ENCODE measurements around the gene SUN1.

SUN1 gene

GRCh38 chr7:874031-874749 is 41.9 kb downstream of the SUN1 start:
- Histone ChIP-seq H3K4me1 (ENCODE audit: control insufficient read depth in 5 of 5, insufficient read depth in 5 of 5, low read length in 5 of 5) (peaks cover 4 to 50% (median 36%) of the 10 kb centered on the region in 5 donors), H3K9ac (ENCODE audit: low read length in 5 of 5) (peak overlapping the region in 2 of 5 donors; percentile 13 to 63), H3K27me3 (ENCODE audit: control insufficient read depth in 5 of 5, insufficient read depth in 4 of 5, low read length in 5 of 5) (no peaks in the 10 kb centered on the region), H3K4me3 (ENCODE audit: low read depth in 1 of 5, low read length in 5 of 5) (no peak overlapping the region), H3K9me3 (ENCODE audit: control insufficient read depth in 5 of 5, low read length in 5 of 5) (no peaks in the 10 kb centered on the region), H3K27ac (ENCODE audit: low read depth, low read length) (peak overlapping the region; percentile 58), H3K36me3 (ENCODE audit: control insufficient read depth in 5 of 5, insufficient read depth in 5 of 5, low read length in 5 of 5) (peaks cover 0 to 39% (median 32%) of the 10 kb centered on the region in 5 donors)

GRCh38 chr7:875051-875450 is 42.8 kb downstream of the SUN1 start:
- Histone ChIP-seq H3K9me3 (ENCODE audit: control insufficient read depth in 5 of 5, low read length in 5 of 5) (no peaks in the 10 kb centered on the region), H3K4me3 (ENCODE audit: low read depth in 1 of 5, low read length in 5 of 5) (no peak overlapping the region), H3K27me3 (ENCODE audit: control insufficient read depth in 5 of 5, insufficient read depth in 4 of 5, low read length in 5 of 5) (no peaks in the 10 kb centered on the region), H3K27ac (ENCODE audit: low read depth, low read length) (peak overlapping the region; percentile 60), H3K36me3 (ENCODE audit: control insufficient read depth in 5 of 5, insufficient read depth in 5 of 5, low read length in 5 of 5) (peaks cover 0 to 35% (median 26%) of the 10 kb centered on the region in 5 donors), H3K9ac (ENCODE audit: low read length in 5 of 5) (no peak overlapping the region), H3K4me1 (ENCODE audit: control insufficient read depth in 5 of 5, insufficient read depth in 5 of 5, low read length in 5 of 5) (peaks cover 4 to 50% (median 36%) of the 10 kb centered on the region in 5 donors)

- Histone ChIP-seq H3K4me3 (ENCODE audit: low read depth in 1 of 5, low read length in 5 of 5) (peak overlapping the region; percentile 28 to 59 (median 34)), H3K27me3 (ENCODE audit: control insufficient read depth in 5 of 5, insufficient read depth in 4 of 5, low read length in 5 of 5) (no peaks in the 10 kb centered on the region), H3K4me1 (ENCODE audit: control insufficient read depth in 5 of 5, insufficient read depth in 5 of 5, low read length in 5 of 5) (peaks cover 4 to 55% (median 39%) of the 10 kb centered on the region in 5 donors), H3K9me3 (ENCODE audit: control insufficient read depth in 5 of 5, low read length in 5 of 5) (no peaks in the 10 kb centered on the region), H3K27ac (ENCODE audit: low read depth, low read length) (peak overlapping the region; percentile 60), H3K9ac (ENCODE audit: low read length in 5 of 5) (peak overlapping the region in 2 of 5 donors; percentile 39 to 64), H3K36me3 (ENCODE audit: control insufficient read depth in 5 of 5, insufficient read depth in 5 of 5, low read length in 5 of 5) (peaks cover 0 to 32% (median 22%) of the 10 kb centered on the region in 5 donors)
Measured at GRCh38 chr7:875476-876076, 43.3 kb downstream of the SUN1 start.

DNA sequence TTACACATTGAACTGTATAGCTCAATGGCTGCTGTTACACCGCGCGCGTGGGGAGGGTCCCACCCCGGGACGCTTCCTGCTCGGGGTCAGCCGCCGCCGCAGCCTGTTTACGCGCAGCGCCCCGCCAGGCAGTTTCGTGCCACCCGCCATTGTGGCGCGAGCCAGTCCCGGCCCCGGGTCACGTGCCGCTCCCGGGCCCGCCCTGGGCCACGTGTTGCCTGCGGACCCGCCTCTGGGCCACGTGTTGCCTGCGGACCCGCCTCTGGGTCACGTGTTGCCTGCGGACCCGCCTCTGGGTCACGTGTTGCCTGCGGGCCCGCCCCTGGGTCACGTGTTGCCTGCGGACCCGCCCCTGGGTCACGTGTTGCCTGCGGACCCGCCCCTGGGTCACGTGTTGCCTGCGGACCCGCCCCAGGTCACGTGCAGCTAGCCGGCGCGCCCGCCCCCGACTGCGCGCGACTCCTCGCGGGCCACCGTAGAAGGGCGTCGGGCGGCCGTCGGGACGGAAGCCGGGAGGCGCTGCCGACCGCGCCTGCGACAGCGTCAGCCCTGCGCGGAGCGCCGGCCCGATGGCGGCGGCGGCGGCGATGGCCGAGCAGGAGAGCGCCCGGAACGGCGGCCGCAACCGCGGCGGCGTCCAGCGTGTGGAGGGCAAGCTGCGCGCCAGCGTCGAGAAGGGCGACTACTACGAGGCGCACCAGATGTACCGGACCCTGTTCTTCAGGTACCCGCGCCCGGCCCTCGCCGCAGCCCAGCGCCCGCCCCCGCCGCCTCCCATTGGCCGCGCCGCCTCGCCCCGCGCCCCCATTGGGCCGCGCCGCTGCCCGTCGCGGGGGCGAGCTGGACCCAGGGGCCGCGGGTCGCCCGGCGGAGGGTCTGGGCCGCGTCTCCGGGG is 44.0 kb downstream of the SUN1 start, which contains the start of gene GET4:
GET4 (plus strand) TSS at position 478 of the 895 bp plus-strand sequence; CDS start at position 570, 92 bp downstream.
- peak within 1 kb of the TSS in 4 of 5 donors; percentile 75 to 95 (median 88) for H3K9ac ChIP-seq (ENCODE audit: low read length in 5 of 5)
- H3K4me3 ChIP-seq (ENCODE audit: low read depth in 1 of 5, low read length in 5 of 5) = peak within 1 kb of the TSS; percentile 71 to 98 (median 82)
- no peaks in the 10 kb centered on the region for H3K9me3 ChIP-seq (ENCODE audit: control insufficient read depth in 5 of 5, low read length in 5 of 5)
- H3K4me1 ChIP-seq (ENCODE audit: control insufficient read depth in 5 of 5, insufficient read depth in 5 of 5, low read length in 5 of 5) = peaks cover 4 to 56% (median 39%) of the 10 kb centered on the region in 5 donors
- H3K27me3 ChIP-seq (ENCODE audit: control insufficient read depth in 5 of 5, insufficient read depth in 4 of 5, low read length in 5 of 5) = no peaks in the 10 kb centered on the region
- peak within 1 kb of the TSS; percentile 70 for H3K27ac ChIP-seq (ENCODE audit: low read depth, low read length)
- H3K36me3 ChIP-seq (ENCODE audit: control insufficient read depth in 5 of 5, insufficient read depth in 5 of 5, low read length in 5 of 5) = peaks cover 0 to 26% (median 16%) of the 10 kb centered on the region in 5 donors

DNA sequence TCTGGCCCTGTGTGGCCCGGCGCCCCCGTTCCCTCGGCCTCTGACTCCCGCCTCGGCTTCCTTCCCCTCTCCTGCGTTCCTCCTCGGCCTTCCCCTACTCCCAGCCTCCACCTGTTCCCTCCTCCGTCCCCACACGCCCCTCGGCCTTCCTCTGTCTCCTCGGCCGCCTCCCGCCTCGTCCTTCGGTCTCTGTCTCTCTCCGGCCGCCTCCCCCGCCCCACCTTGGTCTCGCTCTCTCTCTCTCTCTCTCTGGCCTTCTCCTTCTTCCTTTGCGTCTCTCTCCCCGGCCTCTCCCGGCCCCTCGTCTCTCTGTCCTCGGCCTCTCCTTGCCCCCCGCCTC is 44.7 kb downstream of the SUN1 start:
- Histone ChIP-seq H3K36me3 (ENCODE audit: control insufficient read depth in 5 of 5, insufficient read depth in 5 of 5, low read length in 5 of 5) (peaks cover 0 to 20% (median 10%) of the 10 kb centered on the region in 5 donors), H3K9me3 (ENCODE audit: control insufficient read depth in 5 of 5, low read length in 5 of 5) (no peaks in the 10 kb centered on the region), H3K27ac (ENCODE audit: low read depth, low read length) (peak overlapping the region; percentile 70), H3K4me3 (ENCODE audit: low read depth in 1 of 5, low read length in 5 of 5) (peak overlapping the region; percentile 71 to 98 (median 82)), H3K4me1 (ENCODE audit: control insufficient read depth in 5 of 5, insufficient read depth in 5 of 5, low read length in 5 of 5) (peaks cover 4 to 54% (median 39%) of the 10 kb centered on the region in 5 donors), H3K9ac (ENCODE audit: low read length in 5 of 5) (peak overlapping the region in 4 of 5 donors; percentile 75 to 95 (median 88)), H3K27me3 (ENCODE audit: control insufficient read depth in 5 of 5, insufficient read depth in 4 of 5, low read length in 5 of 5) (no peaks in the 10 kb centered on the region)

DNA sequence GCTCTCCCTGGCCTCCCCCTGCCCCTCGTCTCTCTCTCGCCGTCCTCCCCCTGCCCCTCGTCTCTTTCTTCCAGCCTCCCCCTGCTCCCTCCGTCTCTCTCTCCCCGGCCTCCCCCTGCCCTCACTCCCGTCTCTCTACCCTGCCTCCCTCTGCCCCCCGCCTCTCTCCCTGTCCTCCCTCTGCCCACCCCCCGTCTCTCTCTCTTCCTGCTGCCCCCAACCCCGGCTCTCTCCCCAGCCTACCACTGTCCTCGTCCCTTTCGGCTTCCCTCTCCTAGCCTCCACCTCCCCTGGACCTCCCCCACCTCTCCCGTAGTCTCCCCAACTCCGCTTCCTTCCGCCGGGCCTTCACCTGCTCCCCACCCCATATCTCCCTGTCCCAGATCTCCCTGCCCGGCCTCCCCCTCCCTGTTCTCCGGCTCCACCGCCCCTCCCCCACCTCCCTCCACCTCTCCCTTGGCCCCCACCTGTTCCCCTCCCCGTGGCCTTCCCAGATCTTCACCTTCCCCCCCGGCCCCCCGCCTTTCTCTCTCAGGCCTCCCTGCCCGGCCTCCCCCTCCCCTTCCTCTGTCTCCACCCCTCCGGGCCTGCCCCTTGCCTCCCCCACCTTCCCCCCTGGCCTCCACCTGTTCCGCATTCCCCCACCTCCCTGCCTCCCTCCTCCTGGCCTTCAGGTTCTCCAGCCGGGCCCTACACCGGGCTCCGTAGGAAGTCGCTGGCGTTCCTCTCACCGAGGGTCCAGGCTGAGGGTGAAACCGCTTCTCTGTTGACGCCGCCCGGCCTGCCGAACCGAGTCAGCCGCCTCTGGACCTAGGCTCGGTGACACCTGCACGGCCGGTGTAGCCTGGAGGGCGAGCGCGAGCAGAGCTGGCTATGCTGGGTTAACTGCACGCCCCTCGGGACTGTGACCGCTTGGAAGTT is 45.3 kb downstream of the SUN1 start:
- no peaks in the 10 kb centered on the region for H3K9me3 ChIP-seq (ENCODE audit: control insufficient read depth in 5 of 5, low read length in 5 of 5)
- peak overlapping the region; percentile 70 for H3K27ac ChIP-seq (ENCODE audit: low read depth, low read length)
- H3K27me3 ChIP-seq (ENCODE audit: control insufficient read depth in 5 of 5, insufficient read depth in 4 of 5, low read length in 5 of 5) = no peaks in the 10 kb centered on the region
- peak overlapping the region in 4 of 5 donors; percentile 75 to 95 (median 88) for H3K9ac ChIP-seq (ENCODE audit: low read length in 5 of 5)
- peaks cover 0 to 14% (median 4%) of the 10 kb centered on the region in 5 donors for H3K36me3 ChIP-seq (ENCODE audit: control insufficient read depth in 5 of 5, insufficient read depth in 5 of 5, low read length in 5 of 5)
- peaks cover 4 to 52% (median 34%) of the 10 kb centered on the region in 5 donors for H3K4me1 ChIP-seq (ENCODE audit: control insufficient read depth in 5 of 5, insufficient read depth in 5 of 5, low read length in 5 of 5)
- H3K4me3 ChIP-seq (ENCODE audit: low read depth in 1 of 5, low read length in 5 of 5) = peak overlapping the region; percentile 71 to 98 (median 82)

DNA sequence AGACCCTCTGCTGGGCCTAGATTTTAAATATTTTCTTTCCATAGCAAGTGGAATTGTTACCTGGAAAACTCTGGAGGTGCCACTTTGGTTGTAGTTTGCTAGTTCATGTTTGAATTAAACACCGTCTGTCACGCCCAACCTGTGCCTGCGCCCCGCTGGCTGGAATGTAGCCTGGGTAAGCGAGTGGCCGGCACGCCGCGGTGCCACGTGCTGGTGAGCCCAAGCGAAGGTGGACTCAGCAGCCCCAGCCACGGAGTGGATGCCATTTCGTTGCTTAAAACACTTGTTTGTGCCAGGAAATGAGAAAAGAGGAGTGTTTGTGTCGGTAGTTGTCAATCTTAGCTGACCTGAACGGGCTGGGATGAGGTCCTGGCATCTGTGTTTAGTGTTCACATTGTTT is 46.8 kb downstream of the SUN1 start:
- no peak overlapping the region for H3K9ac ChIP-seq (ENCODE audit: low read length in 5 of 5)
- peaks cover 3 to 56% (median 42%) of the 10 kb centered on the region in 5 donors for H3K4me1 ChIP-seq (ENCODE audit: control insufficient read depth in 5 of 5, insufficient read depth in 5 of 5, low read length in 5 of 5)
- peaks cover 0 to 9% (median 3%) of the 10 kb centered on the region in 5 donors for H3K36me3 ChIP-seq (ENCODE audit: control insufficient read depth in 5 of 5, insufficient read depth in 5 of 5, low read length in 5 of 5)
- no peaks in the 10 kb centered on the region for H3K27me3 ChIP-seq (ENCODE audit: control insufficient read depth in 5 of 5, insufficient read depth in 4 of 5, low read length in 5 of 5)
- no peak overlapping the region for H3K4me3 ChIP-seq (ENCODE audit: low read depth in 1 of 5, low read length in 5 of 5)
- H3K27ac ChIP-seq (ENCODE audit: low read depth, low read length) = no peak overlapping the region
- H3K9me3 ChIP-seq (ENCODE audit: control insufficient read depth in 5 of 5, low read length in 5 of 5) = no peaks in the 10 kb centered on the region

- peaks cover 3 to 58% (median 46%) of the 10 kb centered on the region in 5 donors for H3K4me1 ChIP-seq (ENCODE audit: control insufficient read depth in 5 of 5, insufficient read depth in 5 of 5, low read length in 5 of 5)
- H3K36me3 ChIP-seq (ENCODE audit: control insufficient read depth in 5 of 5, insufficient read depth in 5 of 5, low read length in 5 of 5) = peaks cover 0 to 8% (median 3%) of the 10 kb centered on the region in 5 donors
- H3K27ac ChIP-seq (ENCODE audit: low read depth, low read length) = no peak overlapping the region
- H3K27me3 ChIP-seq (ENCODE audit: control insufficient read depth in 5 of 5, insufficient read depth in 4 of 5, low read length in 5 of 5) = no peaks in the 10 kb centered on the region
- no peaks in the 10 kb centered on the region for H3K9me3 ChIP-seq (ENCODE audit: control insufficient read depth in 5 of 5, low read length in 5 of 5)
- H3K4me3 ChIP-seq (ENCODE audit: low read depth in 1 of 5, low read length in 5 of 5) = no peak overlapping the region
- H3K9ac ChIP-seq (ENCODE audit: low read length in 5 of 5) = no peak overlapping the region
Measured at GRCh38 chr7:879706-880105, 47.4 kb downstream of the SUN1 start.

DNA sequence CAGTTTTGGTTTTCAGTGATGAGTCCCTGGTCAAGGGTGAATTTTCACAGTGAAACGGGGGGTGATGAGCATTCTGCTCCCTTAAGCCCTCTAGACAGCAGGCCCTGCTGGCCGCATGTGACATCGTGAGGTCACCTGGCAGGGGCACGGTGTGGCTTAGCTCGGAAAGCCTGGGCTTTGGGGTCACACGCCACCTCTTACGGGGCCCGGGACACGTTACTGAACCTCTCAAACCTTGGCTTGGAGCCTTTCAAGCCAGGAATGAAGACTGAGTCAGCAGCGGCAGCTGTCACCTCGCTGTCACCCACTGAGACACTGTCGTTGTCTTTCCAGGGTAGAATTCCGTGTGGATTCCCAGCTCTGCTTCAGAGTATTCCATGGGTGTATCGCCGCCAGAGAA is 48.2 kb downstream of the SUN1 start:
- H3K9ac ChIP-seq (ENCODE audit: low read length in 5 of 5) = no peak overlapping the region
- peaks cover 3 to 56% (median 44%) of the 10 kb centered on the region in 5 donors for H3K4me1 ChIP-seq (ENCODE audit: control insufficient read depth in 5 of 5, insufficient read depth in 5 of 5, low read length in 5 of 5)
- H3K36me3 ChIP-seq (ENCODE audit: control insufficient read depth in 5 of 5, insufficient read depth in 5 of 5, low read length in 5 of 5) = peaks cover 0 to 7% (median 3%) of the 10 kb centered on the region in 5 donors
- H3K4me3 ChIP-seq (ENCODE audit: low read depth in 1 of 5, low read length in 5 of 5) = no peak overlapping the region
- no peak overlapping the region for H3K27ac ChIP-seq (ENCODE audit: low read depth, low read length)
- H3K9me3 ChIP-seq (ENCODE audit: control insufficient read depth in 5 of 5, low read length in 5 of 5) = no peaks in the 10 kb centered on the region
- H3K27me3 ChIP-seq (ENCODE audit: control insufficient read depth in 5 of 5, insufficient read depth in 4 of 5, low read length in 5 of 5) = no peaks in the 10 kb centered on the region
